Stimulated activated naive CD8-positive, alpha-beta T cell treated with anti-CD3 and anti-CD28 coated beads, Interleukin-15, amount 100 ng/mL, for 72 hours (primary cell): ENCODE data around the gene ATRNL1.

Experiments used
- ATAC-seq: fragments of 150-1000 bp; cut with Tn5 transposase; 2 replicates; pipeline ENCODE4 v1.10.0; 2021; ENCODE audit warnings: mild to moderate bottlenecking, moderate library complexity
- DNase-seq, 2 donors: peaks; one replicate each; pipeline ENCODE4 v3.0.0; 2021 to 2022
- H3K27ac Mint-ChIP-seq, 2 donors: one replicate each; pipeline ENCODE4 v1.8.0; 2022; ENCODE audit warnings: mild to moderate bottlenecking in 2 of 2, mixed read lengths in 2 of 2, moderate library complexity in 2 of 2
- H3K27me3 Mint-ChIP-seq: one replicate; pipeline ENCODE4 v1.8.0; 2022; ENCODE audit warnings: mixed read lengths
- H3K4me1 Mint-ChIP-seq: one replicate; pipeline ENCODE4 v1.8.0; 2022; ENCODE audit warnings: mild to moderate bottlenecking, mixed read lengths
- H3K4me3 Mint-ChIP-seq, 2 donors: one replicate each; pipeline ENCODE4 v1.8.0; 2022; ENCODE audit warnings: mild to moderate bottlenecking in 2 of 2, mixed read lengths in 2 of 2, moderate library complexity in 1 of 2
- H3K9me3 Mint-ChIP-seq, 2 donors: one replicate each; pipeline ENCODE4 v1.8.0; 2022; ENCODE audit warnings: mixed read lengths in 2 of 2

The ATRNL1 gene

DNA sequence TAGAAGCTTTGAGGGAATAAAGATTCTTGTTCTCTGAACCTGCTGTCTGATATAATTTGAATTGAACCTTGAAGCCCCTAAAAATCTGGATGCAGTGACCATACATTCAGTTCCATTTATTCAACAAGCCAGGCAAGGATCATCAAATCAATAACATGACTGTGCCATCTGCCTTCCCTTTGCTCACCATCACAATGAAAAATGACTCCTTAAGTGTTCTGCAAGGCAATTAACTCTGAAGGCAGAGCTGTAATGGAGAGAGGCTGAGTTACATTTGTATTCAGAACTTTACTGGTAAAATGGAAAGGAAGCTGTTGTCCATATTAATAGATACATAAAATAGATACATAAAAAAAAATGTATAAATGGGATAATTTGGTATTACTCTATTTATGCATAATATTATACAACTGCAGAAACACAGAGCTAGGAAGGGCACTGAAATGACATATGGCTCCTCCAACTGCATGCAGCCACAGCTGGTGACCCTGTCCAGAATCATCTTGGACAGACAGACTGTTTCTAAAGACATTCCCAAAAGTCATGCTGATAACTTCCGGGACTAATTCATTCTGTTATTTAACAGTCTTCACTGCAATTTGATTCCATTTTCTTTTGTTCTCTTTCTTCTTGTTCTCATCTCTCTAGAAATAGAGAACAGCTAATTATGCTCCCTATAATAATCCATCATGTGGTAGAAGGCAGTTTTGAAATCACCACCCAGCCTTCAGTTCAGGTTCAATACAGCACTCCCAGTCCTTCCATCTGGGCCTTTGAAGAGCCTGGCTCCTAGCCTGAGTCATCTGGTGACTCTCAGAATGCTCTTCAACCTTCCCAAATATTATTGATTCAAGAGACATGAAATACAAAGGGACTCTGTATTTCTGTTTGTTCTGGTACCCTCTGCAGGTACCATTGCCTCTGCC lies 767.3 kb downstream of the ATRNL1 start:
- ATAC-seq (no peak), DNase-seq (no peak)
- Mint-ChIP-seq H3K9me3 (no peaks in the 10 kb centered on the region), H3K27me3 (no peaks in the 10 kb centered on the region), H3K27ac (no peak overlapping the region), H3K4me3 (no peak overlapping the region), H3K4me1 (no peaks in the 10 kb centered on the region)

DNA sequence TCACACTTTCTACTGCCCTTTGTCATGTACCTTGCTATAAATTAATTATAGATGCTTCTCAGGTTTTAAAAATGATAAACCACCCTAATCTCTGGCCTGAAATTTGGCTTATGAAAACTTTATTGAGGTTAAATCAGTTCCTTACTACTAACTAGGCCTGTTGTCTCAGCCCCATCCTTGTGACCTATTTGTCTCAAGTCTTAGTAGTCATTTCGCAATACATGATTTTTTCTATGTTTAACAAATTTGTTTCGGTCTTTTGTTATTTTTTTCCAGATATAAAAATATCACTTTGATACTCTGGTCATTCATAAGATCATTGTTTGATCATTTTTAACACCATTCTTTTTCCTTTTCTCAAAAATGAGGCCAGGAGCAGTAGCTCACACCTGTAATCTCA lies 768.3 kb downstream of the ATRNL1 start:
- Mint-ChIP-seq H3K27me3 (no peaks in the 10 kb centered on the region), H3K27ac (no peak overlapping the region), H3K4me3 (no peak overlapping the region), H3K4me1 (no peaks in the 10 kb centered on the region), H3K9me3 (no peaks in the 10 kb centered on the region)
- no peak for DNase-seq
- ATAC-seq: no peak

DNA sequence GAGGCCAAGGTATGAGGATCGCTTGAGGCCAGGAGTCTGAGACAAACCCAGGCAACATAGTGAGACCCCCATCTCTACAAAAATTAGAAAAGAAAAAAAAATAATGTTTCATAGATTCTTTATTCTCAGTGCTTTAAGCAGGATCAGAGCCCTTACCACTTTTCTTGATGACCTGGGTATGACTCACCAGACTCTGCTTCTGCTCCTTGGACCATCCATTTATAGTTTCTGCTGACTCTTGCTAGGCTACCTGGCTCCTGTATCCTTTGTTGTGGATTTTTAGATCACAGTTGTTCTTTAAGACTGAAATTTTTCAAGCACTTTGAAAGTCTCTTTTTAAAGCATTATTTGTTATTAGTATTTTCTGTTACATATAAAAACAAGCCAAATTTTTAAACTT lies 768.7 kb downstream of the ATRNL1 start:
- Mint-ChIP-seq H3K9me3 (no peaks in the 10 kb centered on the region), H3K27ac (no peak overlapping the region), H3K27me3 (no peaks in the 10 kb centered on the region), H3K4me3 (no peak overlapping the region), H3K4me1 (no peaks in the 10 kb centered on the region)
- DNase-seq (no peak), ATAC-seq (no peak)

DNA sequence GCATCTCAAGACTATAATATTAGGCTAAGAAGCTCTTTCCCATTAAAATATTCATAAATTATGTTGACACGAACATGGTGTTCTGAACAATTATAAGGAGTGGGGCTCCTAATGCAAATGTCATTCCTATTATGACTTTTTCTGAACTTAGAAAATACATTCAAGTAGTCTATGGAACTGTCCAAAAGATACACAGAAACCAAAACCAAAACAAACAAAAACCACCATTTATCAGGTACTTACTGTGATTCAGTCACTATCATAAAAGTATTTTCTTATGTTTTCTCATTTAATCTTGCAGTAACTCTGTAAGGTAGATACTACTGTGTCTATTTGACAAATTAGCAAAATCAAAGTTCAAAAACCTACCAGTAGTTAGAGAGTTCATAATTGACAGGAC lies 773.0 kb downstream of the ATRNL1 start:
- DNase-seq: no peak
- H3K4me3 Mint-ChIP-seq: no peak overlapping the region
- no peaks in the 10 kb centered on the region for H3K4me1 Mint-ChIP-seq
- no peaks in the 10 kb centered on the region for H3K9me3 Mint-ChIP-seq
- H3K27me3 Mint-ChIP-seq: no peaks in the 10 kb centered on the region
- no peak overlapping the region for H3K27ac Mint-ChIP-seq
- no peak for ATAC-seq

DNA sequence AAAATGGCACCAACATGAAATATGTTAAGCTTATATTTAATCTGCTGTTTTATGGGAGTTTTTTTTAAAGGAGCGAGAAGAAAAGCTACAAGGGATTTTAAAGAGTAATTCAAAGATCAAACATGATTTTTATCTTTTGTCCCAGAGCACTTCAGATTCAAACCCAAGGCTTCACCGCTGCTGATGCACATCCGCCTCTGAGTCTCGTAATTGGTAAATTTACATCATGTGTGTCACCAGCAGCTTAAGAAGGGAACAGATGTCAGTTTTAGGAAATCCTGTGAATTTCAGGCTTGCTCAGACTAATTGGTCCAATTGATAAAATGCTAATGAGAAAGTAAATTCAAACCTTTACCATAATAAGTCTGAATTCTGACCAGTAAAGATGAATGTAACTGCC lies 773.5 kb downstream of the ATRNL1 start:
- Mint-ChIP-seq H3K4me1 (no peaks in the 10 kb centered on the region), H3K27me3 (no peaks in the 10 kb centered on the region), H3K27ac (no peak overlapping the region), H3K4me3 (no peak overlapping the region), H3K9me3 (no peaks in the 10 kb centered on the region)
- ATAC-seq: no peak
- DNase-seq: no peak

DNA sequence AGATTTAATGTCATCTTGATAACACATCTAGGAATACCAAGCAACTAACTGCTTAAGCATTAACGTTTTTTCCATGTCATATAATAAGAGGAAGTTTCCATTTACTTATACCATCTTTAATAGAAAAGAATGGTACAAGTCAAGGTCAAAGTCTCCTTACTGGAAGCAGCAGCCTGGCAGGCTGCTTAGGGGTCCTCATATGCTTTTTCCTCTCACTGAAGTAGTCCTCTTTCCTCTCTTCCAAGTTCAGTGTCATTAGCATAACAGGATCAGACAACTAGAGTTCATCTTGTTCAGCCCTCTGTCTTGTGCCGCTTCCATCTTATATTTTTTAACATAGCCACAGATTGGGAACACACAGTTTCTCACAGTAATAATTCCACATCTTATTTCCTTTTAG lies 774.1 kb downstream of the ATRNL1 start:
- no peak overlapping the region for H3K27ac Mint-ChIP-seq
- H3K9me3 Mint-ChIP-seq: no peaks in the 10 kb centered on the region
- no peak for DNase-seq
- no peak for ATAC-seq
- no peaks in the 10 kb centered on the region for H3K27me3 Mint-ChIP-seq
- H3K4me3 Mint-ChIP-seq: no peak overlapping the region
- no peaks in the 10 kb centered on the region for H3K4me1 Mint-ChIP-seq

DNA sequence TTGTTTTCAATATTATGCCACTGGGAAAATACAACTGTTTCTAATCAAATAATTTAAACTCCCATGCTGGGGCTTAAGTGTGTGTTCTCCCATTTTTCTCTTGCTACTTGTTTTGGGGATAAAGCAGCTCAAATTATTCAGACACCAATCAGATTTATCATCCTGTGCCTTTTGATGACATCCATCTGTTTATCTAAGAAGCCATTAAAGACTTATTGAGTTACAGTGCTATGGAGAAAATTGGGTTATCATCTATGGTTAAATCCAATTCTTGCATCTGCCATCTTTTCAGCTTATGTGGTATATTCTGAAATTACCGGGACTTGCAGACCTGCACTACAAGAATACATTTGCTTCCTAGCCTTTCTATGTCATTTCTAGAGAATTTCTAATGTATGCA lies 778.7 kb downstream of the ATRNL1 start:
- ATAC-seq (no peak), DNase-seq (no peak)
- H3K4me1 Mint-ChIP-seq: no peaks in the 10 kb centered on the region
- no peaks in the 10 kb centered on the region for H3K9me3 Mint-ChIP-seq
- H3K27me3 Mint-ChIP-seq: peaks cover 20% of the 10 kb centered on the region
- no peak overlapping the region for H3K4me3 Mint-ChIP-seq
- no peak overlapping the region for H3K27ac Mint-ChIP-seq

DNA sequence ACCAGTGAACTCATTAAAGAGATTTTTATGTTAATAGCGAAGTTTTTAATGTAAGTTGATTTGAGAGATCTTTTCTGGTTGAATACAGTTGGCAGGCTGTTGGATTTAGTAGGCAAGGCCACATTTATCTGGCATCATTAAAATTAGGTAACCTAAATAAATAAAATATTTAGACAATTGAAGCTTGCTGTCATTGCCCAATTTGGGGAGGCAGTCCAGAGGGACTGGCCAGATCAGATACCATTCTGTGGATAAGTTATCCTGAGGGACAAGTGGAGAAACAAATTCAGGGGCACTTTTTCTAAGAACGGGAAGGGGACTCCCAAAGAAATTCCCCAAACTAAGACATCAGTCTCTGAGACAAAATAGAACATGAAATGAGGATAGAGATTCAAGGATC lies 782.0 kb downstream of the ATRNL1 start:
- peaks cover 20% of the 10 kb centered on the region for H3K27me3 Mint-ChIP-seq
- no peak for DNase-seq
- no peaks in the 10 kb centered on the region for H3K4me1 Mint-ChIP-seq
- ATAC-seq: no peak
- H3K27ac Mint-ChIP-seq: no peak overlapping the region
- H3K4me3 Mint-ChIP-seq: no peak overlapping the region
- H3K9me3 Mint-ChIP-seq: no peaks in the 10 kb centered on the region

DNA sequence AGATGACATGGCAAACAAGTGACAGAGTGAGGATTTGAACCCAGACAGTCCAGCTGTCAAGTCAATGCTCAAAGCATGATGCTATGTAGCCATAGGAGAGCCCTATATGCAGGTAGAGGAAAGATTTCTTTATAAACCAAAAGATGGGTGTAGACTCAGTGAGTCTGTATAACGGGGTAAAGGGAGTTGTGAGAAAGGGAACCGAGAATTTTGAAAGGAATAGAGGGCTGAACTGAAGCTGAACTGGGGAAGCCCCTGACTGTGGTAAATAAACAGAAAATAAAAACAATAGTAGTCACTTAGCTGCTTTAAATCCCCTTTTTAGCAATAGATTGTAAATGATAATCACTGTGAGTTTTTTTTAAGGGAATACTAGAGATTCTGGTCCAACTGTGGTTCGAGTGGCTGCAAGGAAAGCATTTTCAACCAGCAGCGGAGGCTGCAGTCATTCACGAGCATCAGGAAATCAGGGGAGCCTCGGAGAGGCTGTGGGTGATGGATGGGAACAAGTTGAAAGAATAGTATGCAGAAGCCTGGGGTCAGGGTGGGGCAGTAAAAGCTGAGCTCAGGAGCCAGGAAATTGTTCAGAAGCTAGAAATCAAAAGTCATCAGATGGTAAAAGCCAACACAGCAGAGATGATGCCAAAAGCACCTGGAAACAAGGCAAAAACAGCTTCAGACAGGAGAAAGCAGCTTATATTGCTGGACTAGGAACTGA lies 786.4 kb downstream of the ATRNL1 start:
- Mint-ChIP-seq H3K27ac (no peak overlapping the region), H3K4me3 (no peak overlapping the region)
- ATAC-seq: no peak

DNA sequence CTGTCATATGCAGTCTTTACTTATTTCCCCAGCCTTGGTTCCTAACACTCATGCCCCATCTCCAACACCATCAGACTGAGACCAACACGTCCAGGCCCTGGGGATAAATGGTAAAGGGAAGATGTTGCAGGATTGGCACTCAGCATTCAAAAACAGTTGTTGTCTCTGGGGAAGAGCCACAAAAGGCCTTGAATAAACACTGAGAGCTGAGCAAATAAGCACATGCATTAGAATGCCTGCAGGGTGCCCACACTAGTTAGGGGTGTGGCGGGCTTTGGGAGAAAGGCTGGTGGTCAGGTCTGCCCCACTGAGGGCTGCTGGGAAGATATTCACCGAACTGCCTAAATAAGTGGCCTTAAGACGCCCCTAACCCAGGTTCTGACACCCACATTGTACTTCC lies 788.9 kb downstream of the ATRNL1 start:
- no peak overlapping the region for H3K27ac Mint-ChIP-seq
- ATAC-seq (no peak), DNase-seq (no peak)
- no peaks in the 10 kb centered on the region for H3K27me3 Mint-ChIP-seq
- H3K4me1 Mint-ChIP-seq: no peaks in the 10 kb centered on the region
- no peak overlapping the region for H3K4me3 Mint-ChIP-seq
- H3K9me3 Mint-ChIP-seq: no peaks in the 10 kb centered on the region

More for the DNA sequence above, 786.4 kb downstream of the ATRNL1 start:
- Mint-ChIP-seq H3K9me3 (no peaks in the 10 kb centered on the region), H3K27me3 (peaks cover 14% of the 10 kb centered on the region), H3K4me1 (no peaks in the 10 kb centered on the region)
- DNase-seq: no peak

DNA sequence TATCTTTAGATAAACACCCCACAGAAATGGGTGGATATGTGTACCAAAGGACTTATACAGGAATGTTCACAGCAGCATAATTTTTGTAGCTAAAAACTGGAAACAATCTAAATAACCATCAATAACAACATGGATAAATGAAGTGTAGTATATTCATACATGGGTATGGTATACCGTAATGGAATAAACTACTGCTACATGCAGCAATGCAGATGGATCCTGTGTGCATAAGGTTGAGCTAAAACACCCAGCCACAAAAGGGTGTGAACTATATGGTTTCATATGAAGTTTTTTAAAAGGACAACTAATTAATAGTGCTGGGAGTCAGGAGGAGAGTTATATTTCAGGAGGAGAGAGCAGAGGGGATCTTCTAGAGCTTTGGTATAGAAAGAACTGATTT lies 790.2 kb downstream of the ATRNL1 start:
- Mint-ChIP-seq H3K9me3 (peaks cover 0 to 7% of the 10 kb centered on the region in 2 donors), H3K4me1 (no peaks in the 10 kb centered on the region), H3K27ac (no peak overlapping the region), H3K4me3 (no peak overlapping the region), H3K27me3 (no peaks in the 10 kb centered on the region)
- ATAC-seq (no peak), DNase-seq (no peak)

DNA sequence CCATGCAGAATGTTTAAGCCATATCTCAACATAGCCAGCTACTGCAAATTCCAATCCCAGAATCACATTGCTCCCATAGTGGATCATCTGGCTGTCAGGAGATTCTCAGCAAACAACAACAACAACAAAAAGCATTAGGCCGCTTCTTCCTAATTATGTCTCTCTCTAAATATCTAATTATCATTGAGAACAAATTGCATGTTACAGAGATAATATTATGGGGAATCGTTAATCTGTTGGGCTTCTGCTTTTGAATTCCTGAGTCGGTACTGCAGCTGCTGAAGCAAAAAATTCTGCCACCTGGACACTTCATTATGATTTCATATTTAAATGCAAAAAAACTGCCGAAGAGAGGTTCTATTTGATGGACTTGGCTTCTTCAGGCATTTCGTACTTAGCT lies 791.2 kb downstream of the ATRNL1 start:
- Mint-ChIP-seq H3K4me3 (no peak overlapping the region), H3K9me3 (peaks cover 0 to 7% of the 10 kb centered on the region in 2 donors), H3K4me1 (no peaks in the 10 kb centered on the region), H3K27me3 (no peaks in the 10 kb centered on the region), H3K27ac (no peak overlapping the region)
- ATAC-seq: no peak
- DNase-seq: no peak

DNA sequence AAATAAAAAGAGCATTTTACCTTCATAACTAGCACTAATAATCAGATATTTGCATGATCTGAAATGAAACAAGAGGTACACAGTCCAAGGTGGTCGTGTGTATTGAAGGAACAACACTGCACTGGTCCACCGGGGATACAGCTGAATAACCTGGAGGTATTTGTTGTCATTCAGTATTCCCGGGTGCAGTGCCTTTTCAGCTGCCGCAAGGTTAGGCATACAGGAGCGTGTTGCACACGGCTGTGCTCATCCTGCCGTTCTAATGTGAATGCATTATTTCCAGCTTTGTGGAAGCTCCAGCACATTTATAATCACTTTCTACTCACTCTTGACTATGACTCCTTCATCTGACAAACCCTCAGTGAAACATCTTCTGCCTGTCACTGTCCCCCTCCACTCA lies 802.0 kb downstream of the ATRNL1 start:
- H3K27me3 Mint-ChIP-seq: peaks cover 12% of the 10 kb centered on the region
- DNase-seq (no peak), ATAC-seq (no peak)
- no peak overlapping the region for H3K27ac Mint-ChIP-seq
- H3K9me3 Mint-ChIP-seq: no peaks in the 10 kb centered on the region
- H3K4me3 Mint-ChIP-seq: no peak overlapping the region
- no peaks in the 10 kb centered on the region for H3K4me1 Mint-ChIP-seq

DNA sequence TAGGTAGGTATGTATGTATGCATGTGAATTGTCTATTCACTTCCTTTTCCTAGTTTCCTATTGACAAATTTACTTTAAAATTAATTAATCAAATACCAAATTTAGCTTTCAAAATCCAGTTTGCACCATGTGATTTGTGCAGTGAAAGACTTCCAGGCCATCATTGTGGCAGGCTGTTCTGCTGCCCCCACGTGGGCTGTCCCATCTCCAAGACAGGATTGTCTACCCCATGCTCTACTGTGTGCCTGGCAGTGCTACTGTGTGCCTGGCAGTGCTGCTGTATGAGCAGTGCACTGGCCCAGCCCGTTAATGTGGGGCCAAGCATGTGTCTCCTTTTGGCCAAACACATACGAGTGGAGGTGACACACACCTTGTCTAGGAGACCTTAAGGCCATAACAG lies 805.1 kb downstream of the ATRNL1 start:
- H3K27me3 Mint-ChIP-seq: peaks cover 6% of the 10 kb centered on the region
- H3K9me3 Mint-ChIP-seq: no peaks in the 10 kb centered on the region
- no peak overlapping the region for H3K27ac Mint-ChIP-seq
- DNase-seq: no peak
- H3K4me1 Mint-ChIP-seq: no peaks in the 10 kb centered on the region
- no peak overlapping the region for H3K4me3 Mint-ChIP-seq
- no peak for ATAC-seq

DNA sequence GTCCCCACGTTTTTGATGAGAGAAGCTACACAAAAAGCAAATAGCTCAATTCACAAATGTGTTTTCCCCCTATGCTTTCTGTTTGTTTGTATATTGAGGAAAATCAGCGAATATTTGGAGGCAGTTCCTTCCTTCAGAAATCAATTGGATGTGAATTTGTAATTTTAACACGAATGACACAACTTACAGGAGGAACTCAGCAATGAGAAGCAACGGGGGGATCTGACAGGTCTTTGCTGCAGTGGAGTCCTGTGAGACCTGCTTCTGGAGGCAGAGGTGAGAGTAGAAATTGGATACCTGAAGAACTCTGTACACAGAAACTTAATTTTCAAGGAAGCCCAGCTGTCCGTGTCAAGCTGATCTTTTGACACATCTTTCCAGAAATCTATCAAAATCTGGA lies 809.4 kb downstream of the ATRNL1 start:
- Mint-ChIP-seq H3K9me3 (no peaks in the 10 kb centered on the region), H3K27ac (no peak overlapping the region), H3K27me3 (no peaks in the 10 kb centered on the region), H3K4me3 (no peak overlapping the region), H3K4me1 (no peaks in the 10 kb centered on the region)
- DNase-seq (no peak), ATAC-seq (no peak)

DNA sequence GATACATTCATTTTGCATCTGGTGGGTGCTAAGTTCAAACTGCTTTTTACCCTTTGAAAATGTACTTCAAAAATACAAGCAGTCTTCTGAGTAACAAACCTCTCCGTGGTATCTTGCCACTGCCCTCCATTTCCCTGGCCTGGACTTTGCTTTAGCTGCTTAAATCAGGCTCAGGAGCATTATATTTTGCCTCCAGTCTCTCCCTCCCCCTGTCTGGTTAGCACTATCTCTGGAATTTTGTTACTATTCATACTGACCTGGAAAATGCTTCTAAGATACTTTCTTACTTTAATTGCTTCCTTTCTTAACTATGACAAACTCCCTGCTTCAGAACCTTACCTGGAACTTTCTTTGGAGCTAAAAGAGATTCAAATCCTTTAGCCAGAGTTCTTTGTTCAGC lies 810.0 kb downstream of the ATRNL1 start:
- DNase-seq (no peak), ATAC-seq (no peak)
- no peak overlapping the region for H3K4me3 Mint-ChIP-seq

More for the DNA sequence above, 810.0 kb downstream of the ATRNL1 start:
- Mint-ChIP-seq H3K27ac (no peak overlapping the region), H3K4me1 (no peaks in the 10 kb centered on the region), H3K9me3 (no peaks in the 10 kb centered on the region), H3K27me3 (no peaks in the 10 kb centered on the region)
